Keratinocyte (primary cell): ENCODE measurements around the gene FILIP1.

ENCODE experiments used
- EZH2 ChIP-seq: IDR thresholded peaks from one replicate; pipeline ENCODE4 v1.6.1; 2012; ENCODE audit warnings: inconsistent platforms, mild to moderate bottlenecking, low read length, moderate library complexity
- TF ChIP-seq, protein P1 (sequence below), 3 experiments: IDR thresholded peaks in 1 of 3; conservative IDR thresholded peaks in 1 of 3; optimal IDR thresholded peaks in 1 of 3; 2 replicates in 2 of 3; 3 replicates in 1 of 3; pipeline versions ENCODE3 to v1.5.1; 2011; ENCODE audit warnings: low read length in 3 of 3, mild to moderate bottlenecking in 3 of 3, moderate library complexity in 2 of 3, control low read depth in 1 of 3, inconsistent platforms in 1 of 3; ENCODE audit not compliant: insufficient read depth in 2 of 3; ENCODE audit errors: extremely low read depth in 1 of 3

DNA sequence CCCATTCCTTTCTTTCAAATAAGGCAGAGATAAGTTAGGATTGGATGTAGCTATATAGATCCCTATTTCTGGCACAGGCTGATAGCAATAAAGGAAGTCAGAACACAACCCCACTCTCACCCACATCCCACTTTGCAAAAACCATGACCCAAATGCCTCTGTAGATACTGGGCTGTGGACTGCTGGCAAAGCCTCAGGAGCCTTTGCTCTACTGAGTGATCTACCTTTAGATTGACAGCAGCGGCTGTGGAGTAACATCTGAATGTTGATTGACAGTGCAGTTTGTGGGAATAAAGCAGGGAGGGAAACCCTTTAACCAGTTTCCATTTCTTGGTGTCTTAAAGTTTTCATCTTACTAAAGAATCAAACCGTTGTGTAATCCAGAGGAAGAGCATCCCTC is 202.3 kb downstream of the FILIP1 start:
- TF ChIP-seq, protein P1, sequence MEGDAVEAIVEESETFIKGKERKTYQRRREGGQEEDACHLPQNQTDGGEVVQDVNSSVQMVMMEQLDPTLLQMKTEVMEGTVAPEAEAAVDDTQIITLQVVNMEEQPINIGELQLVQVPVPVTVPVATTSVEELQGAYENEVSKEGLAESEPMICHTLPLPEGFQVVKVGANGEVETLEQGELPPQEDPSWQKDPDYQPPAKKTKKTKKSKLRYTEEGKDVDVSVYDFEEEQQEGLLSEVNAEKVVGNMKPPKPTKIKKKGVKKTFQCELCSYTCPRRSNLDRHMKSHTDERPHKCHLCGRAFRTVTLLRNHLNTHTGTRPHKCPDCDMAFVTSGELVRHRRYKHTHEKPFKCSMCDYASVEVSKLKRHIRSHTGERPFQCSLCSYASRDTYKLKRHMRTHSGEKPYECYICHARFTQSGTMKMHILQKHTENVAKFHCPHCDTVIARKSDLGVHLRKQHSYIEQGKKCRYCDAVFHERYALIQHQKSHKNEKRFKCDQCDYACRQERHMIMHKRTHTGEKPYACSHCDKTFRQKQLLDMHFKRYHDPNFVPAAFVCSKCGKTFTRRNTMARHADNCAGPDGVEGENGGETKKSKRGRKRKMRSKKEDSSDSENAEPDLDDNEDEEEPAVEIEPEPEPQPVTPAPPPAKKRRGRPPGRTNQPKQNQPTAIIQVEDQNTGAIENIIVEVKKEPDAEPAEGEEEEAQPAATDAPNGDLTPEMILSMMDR (optimal IDR thresholded peaks at IDR 0.05 in 1 of 3, IDR thresholded peaks at IDR 0.05 in 1 of 3, conservative IDR thresholded peaks at IDR 0.05 in 1 of 3; ENCODE audit: extremely low read depth in 1 of 3, insufficient read depth in 2 of 3, low read length in 3 of 3), result no peak
- no peak for TF ChIP-seq EZH2
